ENCODE measurements around the gene DTX4. TPM values are rescaled to one million over a fixed set of nuclear protein-coding genes. Genes with fewer than 3 reads are reported as not detected.

The DTX4 gene
- total RNA-seq, 1 donor from 2014 or later: 16.1 TPM

- Mint-ChIP-seq H3K36me3 (ENCODE audit: low read depth, unreplicated experiment) (no peaks in the 10 kb centered on the region), H3K4me1 (ENCODE audit: low read depth, unreplicated experiment) (peaks cover 4% of the 10 kb centered on the region), H3K9me3 (ENCODE audit: unreplicated experiment) (no peaks in the 10 kb centered on the region), H3K27me3 (ENCODE audit: low read depth, unreplicated experiment) (peaks cover 6% of the 10 kb centered on the region), H3K27ac (ENCODE audit: unreplicated experiment) (no peak overlapping the region), H3K4me3 (ENCODE audit: unreplicated experiment) (no peak overlapping the region)
- TF ChIP-seq, protein P1, sequence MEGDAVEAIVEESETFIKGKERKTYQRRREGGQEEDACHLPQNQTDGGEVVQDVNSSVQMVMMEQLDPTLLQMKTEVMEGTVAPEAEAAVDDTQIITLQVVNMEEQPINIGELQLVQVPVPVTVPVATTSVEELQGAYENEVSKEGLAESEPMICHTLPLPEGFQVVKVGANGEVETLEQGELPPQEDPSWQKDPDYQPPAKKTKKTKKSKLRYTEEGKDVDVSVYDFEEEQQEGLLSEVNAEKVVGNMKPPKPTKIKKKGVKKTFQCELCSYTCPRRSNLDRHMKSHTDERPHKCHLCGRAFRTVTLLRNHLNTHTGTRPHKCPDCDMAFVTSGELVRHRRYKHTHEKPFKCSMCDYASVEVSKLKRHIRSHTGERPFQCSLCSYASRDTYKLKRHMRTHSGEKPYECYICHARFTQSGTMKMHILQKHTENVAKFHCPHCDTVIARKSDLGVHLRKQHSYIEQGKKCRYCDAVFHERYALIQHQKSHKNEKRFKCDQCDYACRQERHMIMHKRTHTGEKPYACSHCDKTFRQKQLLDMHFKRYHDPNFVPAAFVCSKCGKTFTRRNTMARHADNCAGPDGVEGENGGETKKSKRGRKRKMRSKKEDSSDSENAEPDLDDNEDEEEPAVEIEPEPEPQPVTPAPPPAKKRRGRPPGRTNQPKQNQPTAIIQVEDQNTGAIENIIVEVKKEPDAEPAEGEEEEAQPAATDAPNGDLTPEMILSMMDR (IDR thresholded peaks at IDR 0.05; ENCODE audit: insufficient read depth, low read depth, low read length): no peak
- TF ChIP-seq EZH2 (IDR thresholded peaks at IDR 0.05; ENCODE audit: insufficient read depth, low read length): no peak
- Histone ChIP-seq H3K27ac (ENCODE audit: low read depth, low read length) (no peak overlapping the region), H3K79me2 (ENCODE audit: insufficient read depth, low read length) (no peaks in the 10 kb centered on the region), H2AFZ (ENCODE audit: low read depth, low read length) (no peak overlapping the region), H3K4me3 (ENCODE audit: insufficient read depth, low read depth, low read length) (no peak overlapping the region), H3K4me1 (ENCODE audit: insufficient read depth, low read length) (no peaks in the 10 kb centered on the region), H3K36me3 (ENCODE audit: insufficient read depth, low read length) (no peaks in the 10 kb centered on the region), H4K20me1 (ENCODE audit: insufficient read depth, low read length) (no peaks in the 10 kb centered on the region), H3K9ac (ENCODE audit: low read length) (no peak overlapping the region), H3K9me3 (ENCODE audit: insufficient read depth, low read depth, low read length) (no peaks in the 10 kb centered on the region), H3K4me2 (ENCODE audit: low read length) (no peak overlapping the region), H3K27me3 (ENCODE audit: insufficient read depth, low read length) (no peaks in the 10 kb centered on the region)
- FAIRE-seq (peak; percentile 65), DNase-seq (ENCODE audit: low read depth) (no peak)
Measured at GRCh38 chr11:59225017-59225416, 53.1 kb downstream of the DTX4 start.

DNA sequence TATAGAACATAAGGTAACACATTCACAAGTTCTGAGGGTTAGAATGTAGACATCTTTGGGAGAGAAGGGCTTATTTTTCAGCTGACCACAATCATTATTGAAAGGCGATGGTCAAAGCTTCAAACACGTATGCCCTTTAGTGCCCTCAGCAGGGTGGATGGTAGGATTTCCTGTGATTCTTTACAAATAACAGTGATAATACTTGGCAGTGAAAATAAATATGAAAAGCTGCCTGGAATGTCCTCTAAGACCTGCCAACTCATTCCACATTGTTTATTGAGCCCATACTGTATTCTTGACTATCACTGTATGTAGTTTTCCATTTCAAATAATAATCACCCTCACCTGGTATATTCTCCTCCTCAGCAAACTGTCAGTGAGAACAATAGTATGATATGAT is 54.5 kb downstream of the DTX4 start:
- Histone ChIP-seq H3K4me1 (ENCODE audit: insufficient read depth, low read length) (no peaks in the 10 kb centered on the region), H3K79me2 (ENCODE audit: insufficient read depth, low read length) (no peaks in the 10 kb centered on the region), H3K27ac (ENCODE audit: low read depth, low read length) (no peak overlapping the region), H3K36me3 (ENCODE audit: insufficient read depth, low read length) (no peaks in the 10 kb centered on the region), H3K9ac (ENCODE audit: low read length) (no peak overlapping the region), H4K20me1 (ENCODE audit: insufficient read depth, low read length) (no peaks in the 10 kb centered on the region), H3K27me3 (ENCODE audit: insufficient read depth, low read length) (no peaks in the 10 kb centered on the region), H3K4me3 (ENCODE audit: insufficient read depth, low read depth, low read length) (no peak overlapping the region), H3K9me3 (ENCODE audit: insufficient read depth, low read depth, low read length) (no peaks in the 10 kb centered on the region), H3K4me2 (ENCODE audit: low read length) (no peak overlapping the region), H2AFZ (ENCODE audit: low read depth, low read length) (no peak overlapping the region)
- Mint-ChIP-seq H3K4me1 (ENCODE audit: low read depth, unreplicated experiment) (peaks cover 2% of the 10 kb centered on the region), H3K27ac (ENCODE audit: unreplicated experiment) (no peak overlapping the region), H3K9me3 (ENCODE audit: unreplicated experiment) (peaks cover 3% of the 10 kb centered on the region), H3K36me3 (ENCODE audit: low read depth, unreplicated experiment) (no peaks in the 10 kb centered on the region), H3K4me3 (ENCODE audit: unreplicated experiment) (no peak overlapping the region), H3K27me3 (ENCODE audit: low read depth, unreplicated experiment) (peaks cover 5% of the 10 kb centered on the region)
- TF ChIP-seq EZH2 (IDR thresholded peaks at IDR 0.05; ENCODE audit: insufficient read depth, low read length): no peak
- TF ChIP-seq, protein P1 (IDR thresholded peaks at IDR 0.05; ENCODE audit: insufficient read depth, low read depth, low read length): no peak
- FAIRE-seq: no peak
- DNase-seq (ENCODE audit: low read depth): no peak

GRCh38 chr11:59240322-59240721 is 68.4 kb downstream of the DTX4 start:
- H3K4me2 ChIP-seq (ENCODE audit: low read length): no peak overlapping the region
- H3K27me3 Mint-ChIP-seq (ENCODE audit: low read depth, unreplicated experiment): peaks cover 5% of the 10 kb centered on the region
- DNase-seq (ENCODE audit: low read depth) (no peak), FAIRE-seq (no peak)
- H3K4me1 Mint-ChIP-seq (ENCODE audit: low read depth, unreplicated experiment): no peaks in the 10 kb centered on the region
- H3K27me3 ChIP-seq (ENCODE audit: insufficient read depth, low read length): no peaks in the 10 kb centered on the region
- H3K36me3 ChIP-seq (ENCODE audit: insufficient read depth, low read length): no peaks in the 10 kb centered on the region
- no peak overlapping the region for H2AFZ ChIP-seq (ENCODE audit: low read depth, low read length)
- H3K4me1 ChIP-seq (ENCODE audit: insufficient read depth, low read length): no peaks in the 10 kb centered on the region
- no peak overlapping the region for H3K9ac ChIP-seq (ENCODE audit: low read length)
- no peak for TF ChIP-seq EZH2 (IDR thresholded peaks at IDR 0.05; ENCODE audit: insufficient read depth, low read length)
- TF ChIP-seq, protein P1 (IDR thresholded peaks at IDR 0.05; ENCODE audit: insufficient read depth, low read depth, low read length): no peak
- H4K20me1 ChIP-seq (ENCODE audit: insufficient read depth, low read length): no peaks in the 10 kb centered on the region
- H3K4me3 Mint-ChIP-seq (ENCODE audit: unreplicated experiment): no peak overlapping the region
- no peaks in the 10 kb centered on the region for H3K79me2 ChIP-seq (ENCODE audit: insufficient read depth, low read length)
- no peak overlapping the region for H3K27ac ChIP-seq (ENCODE audit: low read depth, low read length)
- peaks cover 8% of the 10 kb centered on the region for H3K9me3 Mint-ChIP-seq (ENCODE audit: unreplicated experiment)
- H3K9me3 ChIP-seq (ENCODE audit: insufficient read depth, low read depth, low read length): no peaks in the 10 kb centered on the region
- H3K4me3 ChIP-seq (ENCODE audit: insufficient read depth, low read depth, low read length): no peak overlapping the region
- no peaks in the 10 kb centered on the region for H3K36me3 Mint-ChIP-seq (ENCODE audit: low read depth, unreplicated experiment)
- no peak overlapping the region for H3K27ac Mint-ChIP-seq (ENCODE audit: unreplicated experiment)

Measured in astrocyte (in vitro differentiated cells and primary cell).